SK-N-SH treated with all-trans-retinoic acid at 6 μM for 48 hours (cell line): ENCODE data around the gene PLEKHH3.

Source experiments
- ATAC-seq: fragments of 200-7000 bp; cut with Tn5 transposase; 3 replicates; pipeline ENCODE4 v1.9.1; 2020; ENCODE audit warnings: mild to moderate bottlenecking, moderate library complexity
- ARNTL ChIP-seq: fragments of 450-650 bp; formaldehyde crosslinking; IDR thresholded peaks from 2 replicates; pipeline ENCODE4 v1.5.0; 2020; ENCODE audit warnings: low read depth, mild to moderate bottlenecking, moderate library complexity, borderline replicate concordance
- CSDC2 ChIP-seq: fragments of 250-450 bp; sonication (Bioruptor Pico); IDR thresholded peaks from 2 replicates; pipeline ENCODE4 v1.5.0; 2020; ENCODE audit warnings: mild to moderate bottlenecking, moderate library complexity
- GLIS3 ChIP-seq: fragments of 250-450 bp; sonication (Bioruptor Pico); IDR thresholded peaks from 2 replicates; pipeline ENCODE4 v1.5.0; 2020; ENCODE audit warnings: mild to moderate bottlenecking, moderate library complexity
- ISL1 ChIP-seq: fragments of 250-450 bp; sonication (Bioruptor Pico); IDR thresholded peaks from 2 replicates; pipeline ENCODE4 v2.1.2; 2022; ENCODE audit warnings: mild to moderate bottlenecking, moderate library complexity
- PATZ1 ChIP-seq: fragments of 250-450 bp; sonication (Bioruptor Pico); IDR thresholded peaks from 2 replicates; pipeline ENCODE4 v1.8.0; 2020; ENCODE audit warnings: mild to moderate bottlenecking, moderate library complexity, borderline replicate concordance
- POU6F1 ChIP-seq: fragments of 250-450 bp; sonication (Bioruptor Pico); IDR thresholded peaks from 2 replicates; pipeline ENCODE4 v1.8.0; 2021; ENCODE audit warnings: low read depth, mild to moderate bottlenecking, moderate library complexity, borderline replicate concordance
- PPARA ChIP-seq: fragments of 250-450 bp; sonication (Bioruptor Pico); IDR thresholded peaks from 2 replicates; pipeline ENCODE4 v1.5.0; 2020; ENCODE audit warnings: mild to moderate bottlenecking, borderline replicate concordance
- RARB ChIP-seq: fragments of 250-450 bp; sonication (Bioruptor Pico); IDR thresholded peaks from 2 replicates; pipeline ENCODE4 v1.8.0; 2021; ENCODE audit warnings: mild to moderate bottlenecking, moderate library complexity
- SNAI2 ChIP-seq: fragments of 250-450 bp; sonication (Bioruptor Pico); IDR thresholded peaks from 2 replicates; pipeline ENCODE4 v1.5.0; 2020; ENCODE audit warnings: mild to moderate bottlenecking, moderate library complexity
- TOX ChIP-seq: fragments of 250-450 bp; sonication (Bioruptor Pico); IDR thresholded peaks from 2 replicates; pipeline ENCODE4 v1.8.0; 2021; ENCODE audit warnings: mild to moderate bottlenecking, moderate library complexity, borderline replicate concordance
- ZC3H10 ChIP-seq: fragments of 250-450 bp; sonication (Bioruptor Pico); IDR thresholded peaks from 2 replicates; pipeline ENCODE4 v1.5.1; 2021; ENCODE audit warnings: mild to moderate bottlenecking, moderate library complexity
- ZFP3 ChIP-seq: fragments of 250-450 bp; sonication (Bioruptor Pico); IDR thresholded peaks from 2 replicates; pipeline ENCODE4 v1.5.0; 2020; ENCODE audit warnings: mild to moderate bottlenecking, moderate library complexity
- ZFP30 ChIP-seq: fragments of 450-650 bp; formaldehyde crosslinking; IDR thresholded peaks from 2 replicates; pipeline ENCODE4 v1.5.0; 2022; ENCODE audit warnings: mild to moderate bottlenecking, moderate library complexity
- ZNF70 ChIP-seq: fragments of 450-650 bp; formaldehyde crosslinking; IDR thresholded peaks from 2 replicates; pipeline ENCODE4 v1.5.0; 2020; ENCODE audit warnings: mild to moderate bottlenecking, moderate library complexity
- ZNF8 ChIP-seq: fragments of 450-650 bp; formaldehyde crosslinking; IDR thresholded peaks from 2 replicates; pipeline ENCODE4 v1.5.0; 2020; ENCODE audit warnings: mild to moderate bottlenecking, moderate library complexity
- TF ChIP-seq, protein P1 (sequence below): fragments of 250-450 bp; sonication (Bioruptor Pico); IDR thresholded peaks from 2 replicates; pipeline ENCODE4 v1.5.1; 2020; ENCODE audit warnings: low read depth, mild to moderate bottlenecking, moderate library complexity
- TF ChIP-seq, protein P2 (sequence below): fragments of 250-450 bp; sonication (Bioruptor Pico); IDR thresholded peaks from 2 replicates; pipeline ENCODE4 v1.5.1; 2021; ENCODE audit warnings: mild to moderate bottlenecking, moderate library complexity
- TF ChIP-seq, protein P3 (sequence below): fragments of 250-450 bp; sonication (Bioruptor Pico); IDR thresholded peaks from 2 replicates; pipeline ENCODE4 v1.5.0; 2020; ENCODE audit warnings: mild to moderate bottlenecking, moderate library complexity

The PLEKHH3 gene

DNA sequence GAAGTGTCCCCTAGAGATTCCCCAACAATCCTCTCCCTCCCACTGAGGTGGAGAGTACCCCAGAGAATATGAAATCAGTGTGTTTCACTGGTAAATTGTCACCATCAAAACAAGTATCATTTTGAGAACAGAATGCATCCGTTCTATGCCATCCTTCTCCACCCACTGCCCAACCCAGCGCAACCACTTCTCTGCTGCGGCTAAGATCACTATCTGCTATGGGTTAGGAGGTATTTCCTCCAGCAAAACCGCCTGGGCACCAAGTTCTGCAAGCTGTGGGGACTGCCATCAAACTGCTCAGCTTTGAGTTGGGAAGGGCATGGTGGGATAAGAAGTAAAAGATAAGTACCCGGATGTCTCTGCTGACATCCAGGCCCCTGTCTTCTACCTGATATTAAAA is 29.9 kb upstream of the PLEKHH3 start:
- TF ChIP-seq CSDC2 (no peak), SNAI2 (CRISPR knock-in tag) (no peak), PPARA (no peak), RARB (CRISPR knock-in tag) (no peak)
- TF ChIP-seq, protein P1, sequence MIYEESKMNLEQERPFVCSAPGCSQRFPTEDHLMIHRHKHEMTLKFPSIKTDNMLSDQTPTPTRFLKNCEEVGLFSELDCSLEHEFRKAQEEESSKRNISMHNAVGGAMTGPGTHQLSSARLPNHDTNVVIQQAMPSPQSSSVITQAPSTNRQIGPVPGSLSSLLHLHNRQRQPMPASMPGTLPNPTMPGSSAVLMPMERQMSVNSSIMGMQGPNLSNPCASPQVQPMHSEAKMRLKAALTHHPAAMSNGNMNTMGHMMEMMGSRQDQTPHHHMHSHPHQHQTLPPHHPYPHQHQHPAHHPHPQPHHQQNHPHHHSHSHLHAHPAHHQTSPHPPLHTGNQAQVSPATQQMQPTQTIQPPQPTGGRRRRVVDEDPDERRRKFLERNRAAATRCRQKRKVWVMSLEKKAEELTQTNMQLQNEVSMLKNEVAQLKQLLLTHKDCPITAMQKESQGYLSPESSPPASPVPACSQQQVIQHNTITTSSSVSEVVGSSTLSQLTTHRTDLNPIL (CRISPR knock-in tag), result no peak
- TF ChIP-seq, protein P2, sequence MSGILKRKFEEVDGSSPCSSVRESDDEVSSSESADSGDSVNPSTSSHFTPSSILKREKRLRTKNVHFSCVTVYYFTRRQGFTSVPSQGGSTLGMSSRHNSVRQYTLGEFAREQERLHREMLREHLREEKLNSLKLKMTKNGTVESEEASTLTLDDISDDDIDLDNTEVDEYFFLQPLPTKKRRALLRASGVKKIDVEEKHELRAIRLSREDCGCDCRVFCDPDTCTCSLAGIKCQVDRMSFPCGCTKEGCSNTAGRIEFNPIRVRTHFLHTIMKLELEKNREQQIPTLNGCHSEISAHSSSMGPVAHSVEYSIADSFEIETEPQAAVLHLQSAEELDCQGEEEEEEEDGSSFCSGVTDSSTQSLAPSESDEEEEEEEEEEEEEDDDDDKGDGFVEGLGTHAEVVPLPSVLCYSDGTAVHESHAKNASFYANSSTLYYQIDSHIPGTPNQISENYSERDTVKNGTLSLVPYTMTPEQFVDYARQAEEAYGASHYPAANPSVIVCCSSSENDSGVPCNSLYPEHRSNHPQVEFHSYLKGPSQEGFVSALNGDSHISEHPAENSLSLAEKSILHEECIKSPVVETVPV, result no peak
- TF ChIP-seq, protein P3, sequence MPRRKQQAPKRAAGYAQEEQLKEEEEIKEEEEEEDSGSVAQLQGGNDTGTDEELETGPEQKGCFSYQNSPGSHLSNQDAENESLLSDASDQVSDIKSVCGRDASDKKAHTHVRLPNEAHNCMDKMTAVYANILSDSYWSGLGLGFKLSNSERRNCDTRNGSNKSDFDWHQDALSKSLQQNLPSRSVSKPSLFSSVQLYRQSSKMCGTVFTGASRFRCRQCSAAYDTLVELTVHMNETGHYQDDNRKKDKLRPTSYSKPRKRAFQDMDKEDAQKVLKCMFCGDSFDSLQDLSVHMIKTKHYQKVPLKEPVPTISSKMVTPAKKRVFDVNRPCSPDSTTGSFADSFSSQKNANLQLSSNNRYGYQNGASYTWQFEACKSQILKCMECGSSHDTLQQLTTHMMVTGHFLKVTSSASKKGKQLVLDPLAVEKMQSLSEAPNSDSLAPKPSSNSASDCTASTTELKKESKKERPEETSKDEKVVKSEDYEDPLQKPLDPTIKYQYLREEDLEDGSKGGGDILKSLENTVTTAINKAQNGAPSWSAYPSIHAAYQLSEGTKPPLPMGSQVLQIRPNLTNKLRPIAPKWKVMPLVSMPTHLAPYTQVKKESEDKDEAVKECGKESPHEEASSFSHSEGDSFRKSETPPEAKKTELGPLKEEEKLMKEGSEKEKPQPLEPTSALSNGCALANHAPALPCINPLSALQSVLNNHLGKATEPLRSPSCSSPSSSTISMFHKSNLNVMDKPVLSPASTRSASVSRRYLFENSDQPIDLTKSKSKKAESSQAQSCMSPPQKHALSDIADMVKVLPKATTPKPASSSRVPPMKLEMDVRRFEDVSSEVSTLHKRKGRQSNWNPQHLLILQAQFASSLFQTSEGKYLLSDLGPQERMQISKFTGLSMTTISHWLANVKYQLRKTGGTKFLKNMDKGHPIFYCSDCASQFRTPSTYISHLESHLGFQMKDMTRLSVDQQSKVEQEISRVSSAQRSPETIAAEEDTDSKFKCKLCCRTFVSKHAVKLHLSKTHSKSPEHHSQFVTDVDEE (CRISPR knock-in tag), result no peak

DNA sequence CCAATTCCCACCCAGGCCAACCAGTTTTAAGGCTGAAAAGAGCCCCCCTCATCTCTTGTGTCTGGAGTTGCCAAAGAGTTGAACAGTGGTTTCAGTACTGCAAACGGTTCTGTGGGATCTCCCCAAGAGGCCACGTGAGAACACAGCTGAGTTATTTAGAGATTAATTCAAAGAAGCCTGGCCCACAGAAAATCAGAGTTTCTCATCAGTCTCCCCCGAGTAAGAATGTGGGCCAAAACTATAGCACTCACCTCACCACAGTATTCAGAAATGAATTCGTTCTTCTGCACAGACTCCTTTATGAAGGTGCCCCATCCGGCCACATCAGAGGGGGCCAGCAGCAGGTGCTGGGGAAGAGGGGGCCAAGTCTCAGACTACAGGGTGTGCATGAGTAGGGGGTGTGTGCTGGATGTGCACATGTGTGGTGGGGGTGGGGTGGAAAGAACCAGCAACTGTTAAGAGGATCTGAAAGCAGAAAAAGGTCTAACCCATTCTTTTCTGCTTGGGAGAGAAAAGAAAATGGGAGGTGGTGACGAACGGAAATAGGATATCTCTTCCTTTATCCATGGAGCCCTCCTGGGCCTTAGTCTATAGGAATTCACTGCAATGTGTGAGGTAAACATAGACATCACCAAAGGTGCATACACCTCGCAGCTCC is 28.2 kb upstream of the PLEKHH3 start:
- no peak for ATAC-seq
- TF ChIP-seq ZNF8 (CRISPR knock-in tag), result no peak
- TF ChIP-seq, protein P2, result no peak

More for the DNA sequence above, 29.9 kb upstream of the PLEKHH3 start:
- ATAC-seq, result no peak

DNA sequence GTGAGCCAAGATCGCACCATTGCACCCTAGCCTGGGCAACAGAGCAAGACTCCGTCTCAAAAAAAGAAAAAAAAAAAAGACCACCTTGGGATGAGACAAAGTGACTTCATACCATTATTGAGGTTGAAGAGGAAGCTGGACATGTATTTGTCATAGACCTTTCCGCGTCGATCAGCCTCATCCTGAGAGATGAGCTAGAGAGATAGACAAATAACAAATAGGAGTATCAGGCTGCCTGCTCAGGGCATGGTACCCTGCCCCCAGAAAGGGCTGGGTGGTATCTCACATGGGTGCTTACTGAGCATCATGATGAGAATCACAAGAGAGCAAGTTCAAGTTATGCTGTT is 27.7 kb upstream of the PLEKHH3 start:
- TF ChIP-seq PATZ1, result no peak
- ATAC-seq, result no peak

DNA sequence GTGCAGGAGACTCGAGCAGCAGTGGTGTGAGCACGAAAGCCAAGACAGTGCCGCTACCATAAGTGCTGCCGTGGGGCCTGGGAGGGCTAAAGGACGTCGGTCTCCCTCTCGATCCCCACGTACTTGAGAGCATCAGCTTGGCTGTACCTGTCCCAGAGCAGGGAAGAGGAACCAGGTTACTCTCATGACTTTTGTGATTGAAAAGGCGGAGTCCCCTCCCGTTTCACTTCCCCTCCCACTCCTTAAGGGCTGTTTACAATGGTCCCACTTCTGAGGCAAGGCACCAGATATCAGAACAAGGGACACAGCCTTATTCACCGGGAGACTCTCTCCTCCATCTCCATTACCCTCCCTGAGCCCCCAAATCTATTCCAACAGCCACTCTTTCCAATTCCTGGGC is 25.7 kb upstream of the PLEKHH3 start:
- no peak for ATAC-seq
- TF ChIP-seq RARB (CRISPR knock-in tag), result no peak
- TF ChIP-seq GLIS3 (CRISPR knock-in tag), result no peak
- TF ChIP-seq, protein P1 (CRISPR knock-in tag), result no peak
- no peak for TF ChIP-seq ZC3H10 (CRISPR knock-in tag)
- TF ChIP-seq ZFP3 (CRISPR knock-in tag), result no peak
- TF ChIP-seq PATZ1, result no peak
- TF ChIP-seq SNAI2 (CRISPR knock-in tag), result no peak
- no peak for TF ChIP-seq ZFP30
- TF ChIP-seq ARNTL (CRISPR knock-in tag), result no peak
- TF ChIP-seq ISL1 (CRISPR knock-in tag), result no peak
- TF ChIP-seq TOX (CRISPR knock-in tag), result no peak
- no peak for TF ChIP-seq ZNF70 (CRISPR knock-in tag)
- TF ChIP-seq POU6F1 (CRISPR knock-in tag), result no peak
- TF ChIP-seq, protein P2, result no peak
- TF ChIP-seq ZNF8 (CRISPR knock-in tag), result no peak
- TF ChIP-seq, all 23 proteins: peak for 0
